Activated T-helper 2 cell treated with anti-CD3 and anti-CD28 coated beads, Interferon-gamma antibody, Interleukin-2, Interleukin-4, amounts not matched to agents 10 μg/mL and 5 μg/mL and 100 μg/mL, durations not matched to agents 14 hours and 24 hours and 36 hours (primary cell): Measurements from ENCODE around the gene SLC38A3. TPM values are rescaled to one million over a fixed set of nuclear protein-coding genes. Genes with fewer than 3 reads are reported as not detected.

Experiments used
- DNase-seq: peaks from one replicate; pipeline ENCODE4 v3.0.0; 2021; ENCODE audit warnings: low spot score
- H3K27ac Mint-ChIP-seq: one replicate; pipeline ENCODE4 v1.8.0; 2021; ENCODE audit warnings: mixed read lengths
- H3K27me3 Mint-ChIP-seq: one replicate; pipeline ENCODE4 v1.8.0; 2021; ENCODE audit warnings: low read depth, mixed read lengths
- H3K36me3 Mint-ChIP-seq: one replicate; pipeline ENCODE4 v1.8.0; 2021; ENCODE audit warnings: low read depth, mixed read lengths
- H3K4me1 Mint-ChIP-seq: one replicate; pipeline ENCODE4 v1.8.0; 2021; ENCODE audit warnings: low read depth, mixed read lengths
- H3K4me3 Mint-ChIP-seq: one replicate; pipeline ENCODE4 v1.8.0; 2021; ENCODE audit warnings: low read depth, mild to moderate bottlenecking, moderate library complexity, mixed read lengths
- H3K9me3 Mint-ChIP-seq: one replicate; pipeline ENCODE4 v1.8.0; 2021; ENCODE audit warnings: mixed read lengths
- intact Hi-C: fragments of 100-400 bp; cut with micrococcal nuclease; formaldehyde crosslinking; loops from one replicate; pipeline ENCODE4 v1.15.1; 2023
- total RNA-seq: library from RNA; stranded (reverse); gene quantifications from 2 replicates; pipeline ENCODE4 v1.2.3, GENCODE V29; 2022

The SLC38A3 gene
- total RNA-seq, 1 donor from 2014 or later = not detected

- no peak for DNase-seq
- intact Hi-C loops = no loop called here
- Mint-ChIP-seq H3K9me3 (no peaks in the 10 kb centered on the region), H3K4me1 (peaks cover 3% of the 10 kb centered on the region), H3K36me3 (no peaks in the 10 kb centered on the region), H3K27ac (no peak overlapping the region), H3K27me3 (no peaks in the 10 kb centered on the region), H3K4me3 (no peak overlapping the region)
These were observed 31.2 kb upstream of the SLC38A3 start for GRCh38 chr3:50173685-50174516.

GRCh38 chr3:50174517-50174895 lies 30.6 kb upstream of the SLC38A3 start:
- Mint-ChIP-seq H3K36me3 (no peaks in the 10 kb centered on the region), H3K9me3 (no peaks in the 10 kb centered on the region), H3K4me1 (peaks cover 3% of the 10 kb centered on the region), H3K27ac (no peak overlapping the region), H3K27me3 (peaks cover under 1% of the 10 kb centered on the region), H3K4me3 (no peak overlapping the region)
- intact Hi-C loops = no loop called here
- no peak for DNase-seq

GRCh38 chr3:50174947-50175524 lies 30.0 kb upstream of the SLC38A3 start:
- H3K36me3 Mint-ChIP-seq = no peaks in the 10 kb centered on the region
- intact Hi-C loops = no loop called here

GRCh38 chr3:50177346-50177745 lies 27.7 kb upstream of the SLC38A3 start:
- H3K27me3 Mint-ChIP-seq = peaks cover 3% of the 10 kb centered on the region
- intact Hi-C loops = no loop called here
- H3K4me1 Mint-ChIP-seq = peaks cover 3% of the 10 kb centered on the region
- no peaks in the 10 kb centered on the region for H3K36me3 Mint-ChIP-seq
- H3K4me3 Mint-ChIP-seq = no peak overlapping the region
- H3K9me3 Mint-ChIP-seq = no peaks in the 10 kb centered on the region
- DNase-seq = no peak
- no peak overlapping the region for H3K27ac Mint-ChIP-seq

More at GRCh38 chr3:50174947-50175524, 30.0 kb upstream of the SLC38A3 start:
- Mint-ChIP-seq H3K4me3 (no peak overlapping the region), H3K4me1 (peaks cover 3% of the 10 kb centered on the region), H3K27ac (no peak overlapping the region), H3K27me3 (peaks cover 3% of the 10 kb centered on the region), H3K9me3 (no peaks in the 10 kb centered on the region)
- DNase-seq = no peak

- intact Hi-C loops = no loop called here
- no peak overlapping the region for H3K4me3 Mint-ChIP-seq
- no peaks in the 10 kb centered on the region for H3K36me3 Mint-ChIP-seq
- no peaks in the 10 kb centered on the region for H3K9me3 Mint-ChIP-seq
- no peak for DNase-seq
- H3K4me1 Mint-ChIP-seq = no peaks in the 10 kb centered on the region
- H3K27ac Mint-ChIP-seq = no peak overlapping the region
- peaks cover 3% of the 10 kb centered on the region for H3K27me3 Mint-ChIP-seq
These were observed 25.4 kb upstream of the SLC38A3 start for GRCh38 chr3:50179710-50180109.

- H3K27me3 Mint-ChIP-seq = peaks cover 3% of the 10 kb centered on the region
- intact Hi-C loops = no loop called here
- H3K27ac Mint-ChIP-seq = no peak overlapping the region
- no peak for DNase-seq
- H3K36me3 Mint-ChIP-seq = no peaks in the 10 kb centered on the region
- no peaks in the 10 kb centered on the region for H3K9me3 Mint-ChIP-seq
- no peaks in the 10 kb centered on the region for H3K4me1 Mint-ChIP-seq
- no peak overlapping the region for H3K4me3 Mint-ChIP-seq
These were observed 23.1 kb upstream of the SLC38A3 start for GRCh38 chr3:50181985-50182384.

- no peak for DNase-seq
- Mint-ChIP-seq H3K4me3 (no peak overlapping the region), H3K4me1 (no peaks in the 10 kb centered on the region), H3K27me3 (peaks cover 3% of the 10 kb centered on the region), H3K36me3 (no peaks in the 10 kb centered on the region), H3K9me3 (no peaks in the 10 kb centered on the region), H3K27ac (no peak overlapping the region)
- intact Hi-C loops = no loop called here
These were observed 22.5 kb upstream of the SLC38A3 start for GRCh38 chr3:50182533-50183099.

- intact Hi-C loops = no loop called here
- Mint-ChIP-seq H3K36me3 (no peaks in the 10 kb centered on the region), H3K27ac (no peak overlapping the region), H3K27me3 (peaks cover 3% of the 10 kb centered on the region), H3K4me3 (no peak overlapping the region), H3K9me3 (no peaks in the 10 kb centered on the region), H3K4me1 (no peaks in the 10 kb centered on the region)
- DNase-seq = no peak
These were observed 21.3 kb upstream of the SLC38A3 start for GRCh38 chr3:50183755-50184154.

GRCh38 chr3:50184242-50184978 lies 20.7 kb upstream of the SLC38A3 start:
- Mint-ChIP-seq H3K27ac (no peak overlapping the region), H3K4me1 (no peaks in the 10 kb centered on the region), H3K9me3 (no peaks in the 10 kb centered on the region), H3K36me3 (no peaks in the 10 kb centered on the region), H3K27me3 (peaks cover 3% of the 10 kb centered on the region), H3K4me3 (no peak overlapping the region)
- DNase-seq = no peak
- intact Hi-C loops = no loop called here

- Mint-ChIP-seq H3K4me1 (no peaks in the 10 kb centered on the region), H3K4me3 (no peak overlapping the region)
- intact Hi-C loops = no loop called here
These were observed 19.8 kb upstream of the SLC38A3 start for GRCh38 chr3:50185230-50185629.

GRCh38 chr3:50186096-50186495 lies 19.0 kb upstream of the SLC38A3 start:
- no peaks in the 10 kb centered on the region for H3K27me3 Mint-ChIP-seq
- intact Hi-C loops = no loop called here
- no peaks in the 10 kb centered on the region for H3K4me1 Mint-ChIP-seq

More at GRCh38 chr3:50185230-50185629, 19.8 kb upstream of the SLC38A3 start:
- Mint-ChIP-seq H3K27me3 (no peaks in the 10 kb centered on the region), H3K36me3 (no peaks in the 10 kb centered on the region), H3K9me3 (no peaks in the 10 kb centered on the region), H3K27ac (no peak overlapping the region)
- no peak for DNase-seq

GRCh38 chr3:50187750-50188149 lies 17.3 kb upstream of the SLC38A3 start:
- H3K9me3 Mint-ChIP-seq = no peaks in the 10 kb centered on the region
- peaks cover 2% of the 10 kb centered on the region for H3K27me3 Mint-ChIP-seq
- H3K4me3 Mint-ChIP-seq = no peak overlapping the region
- no peak overlapping the region for H3K27ac Mint-ChIP-seq
- DNase-seq = no peak
- peaks cover 2% of the 10 kb centered on the region for H3K4me1 Mint-ChIP-seq
- H3K36me3 Mint-ChIP-seq = no peaks in the 10 kb centered on the region
- intact Hi-C loops = loop anchor here (2.0 kb wide), 1 partner anchor 67 kb away; no protein-coding TSS in a partner anchor

More at GRCh38 chr3:50186096-50186495, 19.0 kb upstream of the SLC38A3 start:
- Mint-ChIP-seq H3K36me3 (no peaks in the 10 kb centered on the region), H3K4me3 (no peak overlapping the region), H3K9me3 (no peaks in the 10 kb centered on the region), H3K27ac (no peak overlapping the region)
- DNase-seq = no peak
